Cerebellar cortex (tissue), 1 donor: Measurements from ENCODE around the gene FSTL4.

Experiments used
- DNase-seq: peaks from one replicate; pipeline ENCODE4 v3.0.0-alpha.2; 2015; ENCODE audit warnings: low spot score

FSTL4 gene

DNA sequence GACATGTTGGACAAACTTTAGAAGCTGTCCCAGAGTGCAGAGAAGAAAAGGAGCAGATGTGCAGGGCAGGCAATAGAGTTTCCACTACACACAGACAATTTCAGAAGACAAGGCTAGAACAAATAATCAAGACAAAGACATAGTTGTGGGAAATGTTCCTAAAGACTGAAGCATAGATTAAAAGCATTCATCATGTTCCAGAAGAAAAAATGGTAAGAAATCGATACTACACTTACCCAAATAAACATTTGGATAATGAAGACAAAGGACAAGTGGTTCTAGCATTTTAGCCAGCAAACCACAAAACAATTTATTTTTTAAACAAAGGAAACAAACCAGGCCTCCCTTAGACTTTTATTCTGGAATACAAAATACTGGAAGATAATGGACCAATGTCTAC is 97.9 kb downstream of the FSTL4 start:
- DNase-seq = no peak

DNA sequence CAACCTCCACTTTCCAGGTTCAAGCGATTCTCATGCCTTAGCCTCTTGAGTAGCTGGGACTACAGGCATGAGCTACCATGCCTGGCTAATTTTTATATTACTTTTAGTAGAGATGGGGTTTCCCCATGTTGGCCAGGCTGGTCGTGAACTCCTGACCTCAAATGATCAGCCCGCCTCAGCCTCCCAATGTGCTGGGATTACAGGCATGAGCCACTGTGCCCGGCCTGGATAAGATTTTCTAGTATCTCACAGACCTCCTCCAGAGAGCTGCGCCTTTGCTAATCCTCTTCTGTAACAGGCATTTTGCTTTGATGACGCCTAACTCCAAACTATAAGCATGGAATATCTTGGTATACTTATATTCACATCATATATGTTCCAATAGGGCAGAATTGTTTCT is 99.4 kb downstream of the FSTL4 start:
- no peak for DNase-seq

DNA sequence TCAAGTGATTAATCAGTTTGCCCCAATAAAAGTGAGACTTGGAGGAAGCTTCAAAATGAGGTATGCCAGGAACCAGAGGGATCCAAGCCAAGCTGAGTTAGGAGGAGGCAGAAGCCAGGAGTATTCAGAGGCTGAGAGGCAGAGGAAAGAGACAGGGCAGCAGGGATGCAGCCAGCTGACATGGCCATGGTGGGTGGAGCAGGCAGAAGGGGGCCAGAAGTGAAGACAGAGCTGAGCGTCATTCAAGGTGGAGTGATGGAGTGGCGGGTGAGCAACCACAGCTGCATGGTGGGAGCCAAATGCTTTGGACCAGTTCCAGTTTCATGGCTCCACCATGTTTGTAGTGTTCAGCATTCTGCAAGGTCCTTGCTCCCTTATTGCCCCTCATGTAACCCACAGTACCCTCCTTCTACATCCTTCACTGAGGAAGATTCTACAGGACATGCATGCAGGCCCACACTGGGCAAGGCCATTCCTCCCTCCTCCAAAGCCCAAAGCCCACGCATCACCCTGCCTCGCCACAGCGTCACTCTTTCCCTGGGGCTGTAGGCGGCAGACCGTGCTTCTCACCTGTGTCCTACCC is 100.6 kb downstream of the FSTL4 start:
- no peak for DNase-seq

DNA sequence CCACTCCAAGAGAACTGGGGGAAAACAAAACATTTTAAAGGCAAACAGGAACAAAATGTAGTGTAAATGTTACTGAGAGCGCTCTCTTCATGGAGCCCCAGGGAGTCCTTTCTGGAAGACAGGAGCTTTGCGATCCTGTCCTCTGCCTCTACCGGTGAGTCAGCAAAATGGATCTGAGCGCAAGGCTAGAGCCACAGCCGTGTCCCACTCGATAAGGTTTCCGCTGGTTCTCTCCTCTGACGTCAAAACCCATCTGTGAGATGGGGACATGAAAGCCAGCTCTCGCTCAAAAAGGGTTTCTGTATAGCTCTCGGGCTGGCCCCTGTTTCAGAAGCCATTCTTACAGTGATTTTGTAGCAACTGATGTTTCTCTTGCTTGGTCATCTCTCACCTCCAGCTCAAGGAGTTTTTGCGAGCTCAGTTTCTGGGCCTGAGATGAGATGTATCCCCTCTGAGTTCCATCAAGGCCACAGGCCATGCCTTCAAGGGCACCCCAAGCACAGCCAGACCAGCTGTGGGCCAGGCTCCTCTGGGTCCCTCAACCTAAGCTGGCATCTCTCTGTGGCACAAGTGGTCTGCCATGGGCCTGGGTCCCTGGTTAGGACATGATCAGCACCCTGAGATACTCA is 101.6 kb downstream of the FSTL4 start:
- no peak for DNase-seq

DNA sequence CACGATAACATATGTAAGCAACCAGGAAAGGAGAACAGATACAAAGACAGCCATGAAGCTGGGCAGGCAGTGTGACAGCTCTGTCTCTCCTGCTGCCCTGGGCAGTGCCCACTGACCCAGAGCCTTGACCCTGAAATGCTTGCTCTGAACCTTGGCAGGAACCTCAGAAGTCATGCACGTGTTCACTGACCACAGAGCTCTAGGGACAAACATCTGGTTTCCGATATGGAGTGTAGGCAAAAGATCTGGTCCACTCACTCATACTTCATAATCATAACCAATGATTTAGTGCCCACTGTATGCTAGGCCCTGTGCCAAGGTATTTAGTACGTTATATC is 102.6 kb downstream of the FSTL4 start:
- no peak for DNase-seq

DNA sequence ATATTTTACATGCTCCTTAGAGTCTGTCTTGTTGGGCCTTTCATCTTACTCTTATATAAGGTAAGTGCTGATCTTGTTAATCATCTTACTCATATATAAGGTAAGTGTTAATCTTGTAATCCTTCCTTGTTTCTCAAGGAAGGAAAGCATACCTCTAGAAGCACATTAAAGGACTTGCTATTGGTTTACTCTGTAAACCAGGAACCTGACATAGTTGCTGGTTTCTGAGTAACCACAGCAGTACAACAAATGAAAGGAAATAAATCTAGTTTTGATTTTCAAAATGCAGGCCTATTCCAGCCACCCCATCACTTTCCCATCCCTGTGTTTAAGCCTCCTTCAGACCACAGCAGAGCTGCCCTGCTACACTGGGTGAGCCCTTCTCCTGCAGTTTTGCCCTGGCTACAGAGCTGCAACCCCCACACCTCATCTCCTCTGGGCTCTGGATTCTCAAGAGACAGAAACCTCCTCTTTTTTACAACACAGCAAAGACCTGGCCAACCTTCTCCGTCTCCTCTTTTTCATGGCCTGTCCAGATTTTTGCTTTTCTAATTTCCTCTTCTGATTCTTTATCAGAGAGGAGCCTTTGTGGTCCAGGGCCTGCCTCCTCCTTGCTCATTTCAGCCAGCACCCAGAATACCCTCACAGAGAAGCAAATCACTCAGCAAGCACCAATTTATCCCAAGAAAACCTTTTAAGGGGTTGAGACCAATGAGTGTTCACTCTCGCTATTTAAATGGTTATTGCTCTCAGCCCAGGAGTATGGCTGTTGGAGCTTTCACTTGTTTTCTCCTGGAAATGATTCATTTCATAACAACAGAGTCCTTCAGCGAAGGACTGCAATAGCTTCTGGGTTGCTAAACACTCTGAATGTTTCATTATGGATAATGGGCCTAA is 103.2 kb downstream of the FSTL4 start:
- no peak for DNase-seq

DNA sequence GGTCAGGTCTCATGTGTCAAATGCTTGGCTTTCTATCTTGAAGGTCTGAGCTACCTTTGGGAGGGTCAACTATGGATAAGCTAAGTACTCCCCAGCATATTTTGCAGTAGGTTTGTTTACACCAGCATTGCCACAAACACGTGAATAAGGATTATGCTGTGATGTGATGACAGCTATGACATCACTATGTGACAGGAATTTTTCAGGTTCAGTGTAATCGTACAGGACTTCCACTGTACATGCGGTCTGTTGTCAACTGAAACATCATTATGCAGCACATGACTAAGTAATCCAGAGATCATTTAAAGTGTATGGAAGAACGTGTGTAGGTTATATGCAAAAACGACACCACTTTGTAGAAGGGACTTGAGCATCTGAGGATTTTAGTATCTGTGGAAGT is 104.0 kb downstream of the FSTL4 start:
- no peak for DNase-seq

DNA sequence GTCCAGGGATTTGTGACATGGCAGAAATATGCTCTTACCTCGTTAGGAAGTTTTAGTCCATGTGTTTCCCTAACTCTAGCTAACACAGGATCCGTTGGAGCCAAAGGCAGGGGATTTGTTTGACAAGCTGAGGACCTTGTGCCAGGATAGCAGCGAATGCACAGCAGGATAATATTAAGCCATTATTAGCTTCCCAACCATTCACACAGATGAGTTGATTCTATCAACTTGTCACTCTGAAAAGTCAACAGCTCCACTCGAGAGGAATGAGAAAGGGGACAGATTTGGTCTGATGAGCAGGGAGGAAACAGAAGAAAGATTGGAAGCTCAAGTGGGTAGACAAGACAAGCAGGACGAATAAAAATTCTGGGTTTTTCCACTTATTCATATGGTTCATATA is 106.2 kb downstream of the FSTL4 start:
- no peak for DNase-seq

DNA sequence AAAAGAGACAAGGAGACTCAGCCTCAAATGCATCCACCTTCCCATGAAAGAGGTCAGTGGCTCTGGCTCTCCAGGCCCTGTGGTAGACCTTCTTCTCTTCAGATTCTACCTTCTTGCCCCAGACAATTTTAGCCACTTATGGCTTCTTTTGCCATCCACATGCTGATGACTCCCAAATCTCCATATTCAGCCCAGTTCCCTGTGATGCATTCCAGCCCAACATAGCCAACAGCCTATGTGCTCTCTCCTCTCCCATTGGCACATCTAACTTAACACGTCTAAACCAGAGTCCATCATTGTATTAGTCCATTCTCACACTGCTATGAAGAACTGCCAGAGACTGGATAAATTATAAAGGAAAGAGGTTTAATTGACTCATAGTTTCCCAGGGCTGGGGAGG is 108.8 kb downstream of the FSTL4 start:
- DNase-seq = no peak

DNA sequence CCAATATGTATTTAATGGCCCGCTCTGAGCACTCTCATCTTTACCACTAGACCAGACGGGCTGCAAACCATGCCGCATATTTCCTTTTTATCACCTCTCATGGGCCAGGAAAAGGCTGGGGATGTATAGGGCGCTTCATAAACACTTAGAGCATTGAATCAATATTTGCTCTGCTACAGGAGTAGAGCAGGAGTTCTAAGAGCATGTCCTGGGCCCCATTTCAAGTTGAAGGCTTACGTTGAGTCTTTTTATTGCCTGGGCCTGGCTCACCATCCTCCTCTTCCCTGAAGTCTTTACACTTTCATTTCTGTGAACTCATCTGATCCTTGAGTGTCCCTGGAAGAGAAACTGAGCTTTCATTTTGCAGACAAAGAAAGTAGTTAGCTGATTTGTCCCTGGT is 112.4 kb downstream of the FSTL4 start:
- DNase-seq = no peak

DNA sequence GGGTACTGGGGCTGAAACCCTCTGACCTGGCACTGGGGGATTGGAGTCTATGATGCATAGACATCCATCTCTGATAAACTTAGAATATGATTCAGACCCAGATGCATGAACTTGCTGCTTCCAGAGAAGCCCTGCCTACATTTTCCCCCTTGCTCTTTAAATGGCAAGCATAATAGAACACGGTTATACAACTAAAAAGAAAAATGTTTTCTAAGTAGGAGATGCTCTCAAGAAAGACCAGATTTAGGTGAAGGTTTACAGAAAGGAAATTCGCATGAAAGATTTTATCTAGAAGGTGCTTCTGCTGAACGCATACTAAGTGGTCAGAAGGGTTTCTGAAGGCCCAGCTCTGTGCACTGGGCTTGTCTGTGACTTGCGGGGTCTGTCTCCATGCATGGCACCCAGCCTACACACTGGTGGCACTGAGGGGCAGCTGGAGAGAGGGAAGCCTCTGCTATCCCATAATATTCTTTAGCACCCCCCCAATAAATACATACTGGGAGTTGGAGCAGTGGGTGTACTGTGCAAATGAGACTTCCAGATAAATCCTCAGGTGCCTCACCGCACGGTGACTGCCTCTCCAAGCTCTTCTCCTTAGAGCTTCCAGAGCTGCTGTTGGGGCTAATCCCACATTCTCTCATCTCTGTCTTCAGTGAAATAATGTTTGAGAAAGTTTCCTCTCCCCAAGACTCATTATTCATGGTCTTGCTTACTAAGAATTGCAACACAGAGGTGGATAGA is 114.6 kb downstream of the FSTL4 start:
- no peak for DNase-seq

DNA sequence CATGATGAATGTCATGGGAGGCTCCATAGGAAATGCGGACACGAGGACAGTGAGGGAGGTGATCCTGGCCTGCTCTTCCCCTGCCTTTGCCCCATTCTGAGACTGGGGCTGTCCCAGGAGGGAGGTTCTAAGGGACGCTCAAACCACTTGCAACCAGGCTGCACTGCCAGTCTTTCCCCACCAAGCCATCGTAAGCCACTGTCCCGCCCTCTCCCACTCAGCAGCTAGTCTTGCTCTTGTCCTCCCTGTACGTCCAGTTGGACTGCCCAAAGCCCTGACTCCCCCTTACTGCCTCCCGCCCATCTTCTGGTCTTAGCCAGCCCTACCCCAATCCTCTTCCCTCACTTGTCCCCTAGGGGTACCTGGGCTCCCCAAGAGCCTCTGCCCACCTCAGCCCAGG is 115.7 kb downstream of the FSTL4 start:
- DNase-seq = no peak

DNA sequence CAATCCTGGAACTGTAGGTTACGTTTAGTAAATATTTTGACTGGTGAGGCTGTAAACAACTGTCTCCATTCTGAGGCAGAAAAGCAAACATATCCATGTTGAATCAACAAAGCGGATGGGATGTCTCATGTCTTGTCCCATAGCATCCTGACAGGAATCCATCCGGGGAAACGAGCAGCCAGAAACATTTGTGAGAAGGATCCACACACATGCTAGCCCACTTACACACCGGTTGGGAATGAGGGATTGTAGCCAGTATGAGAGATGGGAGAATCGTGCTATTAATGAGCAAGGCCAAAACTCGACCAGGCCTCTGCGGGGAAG is 117.5 kb downstream of the FSTL4 start:
- DNase-seq = no peak

DNA sequence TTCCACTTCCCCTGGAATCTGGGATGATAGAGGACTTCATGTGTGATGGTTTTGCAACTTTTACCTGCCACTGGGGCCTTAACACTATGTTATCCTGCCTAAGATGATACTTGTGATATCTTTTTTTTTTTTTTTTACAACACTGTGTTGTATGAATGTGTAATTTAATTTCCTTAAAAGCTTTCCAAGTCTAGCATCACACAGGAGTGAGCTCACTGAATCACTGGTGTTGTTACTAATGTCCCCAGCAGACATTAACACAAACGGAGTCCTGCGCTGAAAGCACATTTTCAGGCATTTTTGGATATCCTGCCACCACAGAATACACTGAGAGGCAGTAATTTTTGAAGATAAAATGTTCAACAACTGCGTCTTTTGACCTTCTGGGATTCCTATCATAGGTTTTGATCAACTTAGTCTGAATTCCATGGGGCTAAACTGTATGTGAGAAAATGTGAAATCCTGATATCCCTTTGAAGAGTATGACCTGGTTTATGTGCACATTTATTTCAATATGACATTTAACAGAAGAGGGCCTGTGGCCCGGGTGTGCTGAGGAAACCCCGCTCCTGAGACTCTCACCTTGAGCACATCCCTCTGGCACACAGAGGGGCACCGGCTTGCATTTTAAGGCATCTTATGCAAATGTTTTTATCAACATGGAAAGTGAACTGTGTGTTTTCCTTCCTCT is 118.0 kb downstream of the FSTL4 start:
- DNase-seq = no peak

DNA sequence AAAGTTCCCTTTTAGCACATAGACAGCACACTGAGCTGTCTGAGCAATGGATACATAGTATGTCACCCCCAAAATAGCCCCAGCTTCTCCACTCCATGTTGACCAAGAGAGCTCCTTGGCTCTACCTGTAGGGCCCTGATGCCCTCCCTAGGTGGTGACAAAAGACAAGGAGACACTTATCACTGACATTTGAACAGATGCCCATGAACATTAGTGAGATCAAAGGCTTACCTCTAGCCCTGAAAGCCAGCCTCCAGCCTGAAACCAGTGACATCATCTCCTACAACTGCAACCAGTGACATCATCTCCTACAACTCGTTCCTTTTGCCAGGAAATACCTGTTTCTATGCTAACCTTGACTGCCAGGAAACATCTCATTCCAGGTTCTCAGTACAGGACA is 122.7 kb downstream of the FSTL4 start:
- no peak for DNase-seq

DNA sequence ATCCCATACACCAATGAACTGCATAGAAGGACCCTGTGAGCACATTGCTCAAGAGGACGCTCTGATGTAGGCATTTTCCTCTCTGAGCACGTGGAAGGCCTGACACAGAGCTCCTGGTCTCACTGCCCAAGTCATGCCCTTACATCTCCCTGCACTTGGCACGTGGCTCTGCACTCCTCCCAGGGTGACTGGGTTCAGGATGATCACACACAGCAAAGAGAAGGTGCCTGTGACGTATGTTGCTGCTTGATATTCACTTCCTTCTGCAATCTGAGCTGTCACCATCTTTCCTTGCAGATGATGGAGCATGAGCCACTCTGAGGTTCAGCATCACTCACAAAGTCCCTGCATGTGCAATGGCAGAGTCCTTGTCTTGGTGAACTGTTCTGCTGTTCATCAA is 125.2 kb downstream of the FSTL4 start:
- DNase-seq = no peak

DNA sequence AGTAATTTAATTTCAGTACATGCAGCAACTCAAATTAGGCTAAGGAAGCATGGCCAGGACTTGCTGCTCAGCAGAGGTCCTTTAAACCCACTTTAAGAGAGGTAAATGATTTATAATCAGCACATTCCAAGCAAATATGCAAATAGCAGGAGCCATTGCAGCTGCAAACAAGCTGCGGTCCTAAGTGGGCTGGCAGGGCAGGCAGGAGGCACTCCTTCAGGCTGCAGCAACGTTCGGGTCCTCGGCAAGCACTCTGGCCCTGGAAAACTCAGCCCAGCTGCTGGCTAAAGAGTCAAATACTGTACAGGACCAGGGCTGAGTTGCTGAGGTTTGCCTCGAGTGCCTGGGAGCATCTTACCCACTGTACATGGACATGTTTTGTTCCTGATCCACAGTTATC is 126.9 kb downstream of the FSTL4 start:
- DNase-seq = no peak

DNA sequence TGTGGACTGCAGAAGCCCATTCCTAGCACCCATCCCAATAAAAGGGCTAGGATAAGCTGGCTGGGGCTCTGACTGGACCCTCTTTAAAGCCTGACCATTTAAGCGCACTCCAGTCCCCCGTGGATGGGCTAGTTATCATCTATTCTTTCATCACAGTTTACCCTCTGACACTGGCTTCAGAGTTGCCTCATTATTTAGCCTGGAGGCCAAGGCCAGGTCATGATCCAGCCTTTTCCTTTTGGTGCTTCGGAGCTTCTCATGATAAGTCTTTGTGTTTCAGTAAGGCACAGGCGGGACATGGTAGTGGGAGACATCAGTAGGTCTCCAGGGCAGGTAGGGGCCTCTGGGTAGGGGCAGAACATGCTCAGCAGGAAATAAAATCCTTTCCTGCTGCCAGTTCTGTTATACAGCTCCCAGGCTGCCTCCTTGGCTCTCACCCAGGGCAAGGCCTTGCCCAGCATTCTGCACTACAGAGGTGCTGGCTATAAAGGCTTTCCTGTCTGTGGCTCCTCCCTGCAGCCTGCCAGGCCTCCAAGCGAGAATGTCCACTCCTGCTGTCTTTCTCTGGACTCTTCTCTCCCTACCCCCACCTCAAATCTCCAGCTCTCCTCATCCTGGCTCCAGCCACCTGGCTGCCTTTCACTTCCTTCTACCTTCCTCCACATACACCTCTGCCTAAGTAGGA is 128.8 kb downstream of the FSTL4 start:
- DNase-seq = no peak

DNA sequence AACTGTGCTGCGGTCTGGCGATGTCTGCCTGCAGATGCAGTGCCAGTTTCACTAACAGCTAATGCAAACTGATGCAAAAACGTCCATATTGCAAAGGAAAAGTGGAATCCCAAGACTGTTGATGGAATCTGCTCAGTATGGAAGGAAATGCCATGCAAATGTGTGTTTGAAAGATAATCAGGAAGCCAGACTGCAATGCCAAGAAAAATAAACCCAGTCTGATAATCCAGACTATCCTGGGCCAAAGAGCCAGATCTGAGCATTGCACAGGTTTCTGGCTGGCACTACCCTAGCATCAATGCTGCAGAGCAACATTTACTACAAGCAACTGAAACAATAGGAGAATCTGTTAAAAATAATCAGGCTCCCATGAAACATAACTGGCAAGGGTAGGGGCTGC is 130.3 kb downstream of the FSTL4 start:
- DNase-seq = no peak

DNA sequence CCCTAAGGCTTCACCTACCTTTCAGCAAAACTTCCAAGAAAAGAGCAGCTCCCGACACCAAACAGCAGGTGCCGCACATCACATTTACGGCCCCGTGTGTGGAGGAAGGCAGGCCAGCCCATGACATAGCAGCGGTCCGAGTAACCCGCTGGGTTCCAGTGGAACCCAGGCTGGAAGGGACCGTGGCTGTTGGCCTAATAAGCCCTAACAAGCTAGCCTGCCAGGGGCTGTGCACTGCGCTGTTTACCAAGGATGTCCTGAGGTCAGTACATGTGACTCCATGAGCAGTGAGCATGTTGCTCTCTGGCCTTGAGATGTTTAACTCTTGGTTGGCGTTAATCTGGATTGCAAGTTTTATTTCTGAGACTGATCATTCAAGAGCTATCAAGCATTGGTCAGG is 131.5 kb downstream of the FSTL4 start:
- DNase-seq = no peak

DNA sequence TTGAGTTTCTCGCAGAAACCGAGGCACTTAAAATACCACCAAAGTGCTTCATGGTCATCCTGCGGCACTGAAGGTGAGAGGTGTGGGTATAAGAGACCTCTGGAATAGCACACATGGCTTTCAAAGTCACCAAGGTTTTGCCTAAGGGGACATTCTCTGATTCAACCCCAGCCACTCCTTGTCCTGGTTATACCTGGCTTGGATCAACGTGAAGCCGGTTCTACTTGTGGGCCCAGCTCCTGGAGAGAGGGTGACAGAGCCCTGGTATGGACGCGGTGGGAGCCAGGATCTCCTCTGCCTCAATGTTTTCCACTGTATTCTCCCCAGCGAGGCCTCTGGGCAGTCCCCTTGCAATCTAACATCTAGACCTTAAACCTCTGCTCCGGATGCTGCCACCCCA is 132.0 kb downstream of the FSTL4 start:
- DNase-seq = no peak
